HG03575 (cell line): ENCODE results near the gene GFRA1.

Source experiments
- ATAC-seq: cut with Tn5 transposase; IDR thresholded peaks from one replicate; pipeline ENCODE4 v1.9.1; 2021; ENCODE audit not compliant: unreplicated experiment, insufficient number of reproducible peaks, low FRiP score; ENCODE audit errors: extremely low read depth

Gene GFRA1, protein sequence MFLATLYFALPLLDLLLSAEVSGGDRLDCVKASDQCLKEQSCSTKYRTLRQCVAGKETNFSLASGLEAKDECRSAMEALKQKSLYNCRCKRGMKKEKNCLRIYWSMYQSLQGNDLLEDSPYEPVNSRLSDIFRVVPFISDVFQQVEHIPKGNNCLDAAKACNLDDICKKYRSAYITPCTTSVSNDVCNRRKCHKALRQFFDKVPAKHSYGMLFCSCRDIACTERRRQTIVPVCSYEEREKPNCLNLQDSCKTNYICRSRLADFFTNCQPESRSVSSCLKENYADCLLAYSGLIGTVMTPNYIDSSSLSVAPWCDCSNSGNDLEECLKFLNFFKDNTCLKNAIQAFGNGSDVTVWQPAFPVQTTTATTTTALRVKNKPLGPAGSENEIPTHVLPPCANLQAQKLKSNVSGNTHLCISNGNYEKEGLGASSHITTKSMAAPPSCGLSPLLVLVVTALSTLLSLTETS

DNA sequence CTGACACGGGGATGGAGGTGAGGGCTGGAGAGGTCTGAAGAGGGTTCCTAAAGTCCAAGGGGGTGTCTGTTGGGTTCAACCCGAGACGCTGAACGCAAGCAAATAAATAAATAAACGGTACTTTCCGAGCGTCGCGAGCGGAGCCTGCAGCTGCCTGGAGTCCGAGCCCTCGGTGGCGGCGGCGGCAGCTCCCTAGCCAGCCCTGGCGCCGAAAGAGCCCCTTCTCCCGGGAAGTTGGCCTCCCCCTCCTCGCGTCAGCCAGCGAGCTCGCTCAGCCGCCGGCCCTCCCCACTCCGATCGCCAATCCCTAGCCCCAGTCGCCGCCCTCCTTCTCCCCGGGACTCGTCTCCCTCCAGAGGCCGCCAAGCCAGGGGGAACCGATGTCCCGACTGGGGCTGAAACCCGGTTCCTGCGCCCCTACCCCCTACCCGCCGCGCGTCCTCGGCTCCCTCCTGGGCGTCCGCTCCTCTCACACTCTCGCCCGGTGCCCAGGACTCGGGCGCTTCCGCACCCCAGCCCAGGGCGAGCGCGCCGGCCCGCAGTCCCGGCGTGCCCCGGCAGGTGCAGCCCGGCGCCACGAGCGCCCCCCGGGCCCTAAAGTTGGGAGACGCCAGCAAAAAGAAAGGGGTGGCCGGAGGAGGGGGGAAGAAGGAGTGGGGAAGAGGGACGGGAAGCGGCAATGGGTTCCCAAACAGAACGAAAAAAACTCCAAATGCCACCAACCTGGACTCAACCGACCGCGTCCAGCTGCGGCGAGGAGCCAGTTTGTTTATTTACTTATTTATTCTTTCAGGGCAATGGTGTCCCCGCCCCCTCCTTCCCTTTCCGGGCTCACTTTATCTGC is at the start of gene GFRA1:
Gene GFRA1, minus strand, starts transcription at position 767 of the 844 bp plus-strand sequence. CDS start 1,177 bp downstream, outside the sequence.
- no peak for ATAC-seq

DNA sequence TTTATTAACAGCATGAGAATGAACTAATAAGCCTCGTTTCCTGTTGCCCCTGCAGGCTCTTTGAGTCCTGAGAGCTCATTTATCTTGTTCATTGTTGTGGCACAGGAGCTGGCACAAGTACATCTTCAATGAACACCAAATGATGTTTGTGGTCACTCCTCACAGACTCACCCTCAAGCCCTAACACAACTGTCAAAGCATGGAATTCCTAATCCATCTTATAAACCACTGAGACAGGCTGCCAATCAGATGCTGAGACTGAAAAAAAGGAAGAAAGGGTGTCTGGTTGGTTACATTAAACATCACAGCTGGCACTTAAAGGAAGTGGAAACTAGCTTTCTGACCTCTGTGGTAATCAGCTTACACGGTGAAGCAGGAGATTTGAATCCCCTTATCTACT is 43.5 kb upstream of the GFRA1 start:
- ATAC-seq = no peak

DNA sequence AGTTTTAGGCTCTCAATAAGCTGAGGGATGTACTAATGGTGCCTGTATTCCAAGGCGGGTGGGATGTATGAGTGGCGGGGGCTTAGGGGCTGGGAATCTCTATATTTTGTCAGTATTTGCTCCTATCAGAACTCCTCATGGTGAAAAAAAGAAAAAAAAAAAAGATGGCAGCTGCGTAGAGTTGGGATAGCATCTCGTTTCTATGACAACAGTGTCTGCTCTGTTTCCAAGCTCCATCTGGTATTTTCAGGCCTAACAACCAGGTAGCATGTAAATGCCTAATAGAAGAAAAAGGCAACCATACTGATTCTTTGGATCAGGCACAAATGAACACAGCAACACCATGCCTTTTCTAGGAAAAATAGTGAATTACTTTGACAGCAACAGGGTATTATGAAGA is 39.5 kb upstream of the GFRA1 start:
- no peak for ATAC-seq

DNA sequence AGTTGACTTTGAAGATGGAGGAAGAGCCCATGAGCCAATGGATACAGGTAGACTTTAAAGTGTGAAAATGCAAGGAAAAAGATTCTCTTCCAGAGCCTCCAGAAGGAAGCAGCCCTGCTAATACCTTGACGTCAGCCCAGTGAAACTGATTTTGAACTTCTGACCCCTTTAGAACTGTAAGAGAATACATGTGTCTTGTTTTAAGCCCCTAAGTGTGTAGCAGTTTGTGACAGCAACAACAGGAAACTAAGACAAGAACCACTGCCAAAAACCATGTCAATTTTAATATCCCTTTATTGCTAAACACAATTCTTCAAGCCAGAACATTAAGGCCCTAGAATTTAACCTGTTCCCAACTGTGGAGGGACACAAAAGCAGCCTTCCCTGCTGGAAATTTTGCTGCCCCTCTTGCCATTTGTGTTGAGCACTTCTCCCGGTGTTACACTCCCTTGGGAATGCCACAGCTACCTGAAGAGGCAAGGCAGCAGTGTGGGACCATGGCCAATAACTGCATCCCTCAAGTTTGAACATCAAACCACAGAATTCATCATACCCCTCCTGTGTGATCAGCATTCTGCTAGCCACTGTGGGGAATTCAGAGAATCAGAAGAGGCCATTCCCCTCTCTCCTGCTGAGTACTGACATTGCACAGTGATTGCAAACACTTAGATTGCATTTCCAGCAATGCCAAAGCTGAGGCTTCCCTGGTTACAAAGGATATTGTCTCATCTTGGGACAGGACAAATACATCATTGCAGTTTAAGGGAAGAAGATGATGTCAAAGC is 38.9 kb upstream of the GFRA1 start:
- ATAC-seq = no peak

DNA sequence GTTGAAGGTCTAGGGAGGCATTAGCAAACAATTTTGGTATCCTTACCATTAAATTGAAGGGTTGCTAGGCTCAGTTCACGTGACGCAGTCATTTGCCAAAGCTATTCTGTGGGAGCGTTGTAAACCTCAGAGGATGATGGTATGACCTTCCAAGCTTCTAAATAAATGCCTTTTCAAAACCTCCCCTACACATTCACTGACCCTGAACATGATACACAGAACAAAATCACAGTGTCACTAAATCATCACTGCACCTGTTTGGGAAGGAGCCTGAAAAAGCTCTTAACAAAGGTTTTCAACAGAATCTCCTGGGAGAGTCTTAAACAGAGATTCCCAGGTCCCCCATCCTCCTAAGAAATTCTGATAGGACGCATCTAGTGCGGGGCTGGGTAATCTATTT is 38.0 kb upstream of the GFRA1 start:
- ATAC-seq = no peak

DNA sequence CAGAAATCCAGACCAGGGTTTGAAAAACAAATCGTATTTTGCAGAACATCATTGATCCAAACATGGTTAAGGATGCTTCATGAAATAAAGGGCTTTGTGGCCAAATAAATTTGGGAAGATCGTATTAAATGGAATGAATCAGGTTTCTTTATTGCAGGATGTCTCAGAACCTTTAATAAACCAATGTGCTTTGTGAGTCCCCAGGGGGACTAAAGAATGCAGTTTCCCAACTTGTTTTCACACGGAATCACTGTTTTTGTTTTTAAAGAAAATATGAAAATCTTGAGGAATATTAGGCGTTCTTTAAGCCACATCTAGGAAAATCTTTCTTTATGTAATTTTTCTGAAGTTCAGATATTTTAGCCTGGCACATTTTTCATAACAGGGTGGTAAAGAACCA is 34.4 kb upstream of the GFRA1 start:
- no peak for ATAC-seq

DNA sequence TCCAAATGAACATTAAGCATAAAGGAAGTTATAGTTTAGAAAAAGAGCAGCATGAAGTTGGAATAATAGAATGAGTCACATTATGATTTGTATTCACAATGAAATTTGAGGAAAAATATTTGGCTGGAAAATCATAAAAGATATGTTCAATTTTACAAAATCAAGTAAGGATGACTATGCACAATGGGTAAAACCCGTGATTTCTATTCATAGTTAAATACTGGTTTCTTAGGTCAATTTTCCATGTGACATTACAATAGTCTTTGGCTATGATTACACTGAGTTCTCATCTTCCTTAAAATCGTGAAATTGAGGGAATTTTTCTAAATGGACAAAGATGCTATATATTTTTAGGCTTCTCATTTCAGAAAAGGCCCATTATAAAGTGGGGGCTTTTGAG is 33.8 kb upstream of the GFRA1 start:
- no peak for ATAC-seq

DNA sequence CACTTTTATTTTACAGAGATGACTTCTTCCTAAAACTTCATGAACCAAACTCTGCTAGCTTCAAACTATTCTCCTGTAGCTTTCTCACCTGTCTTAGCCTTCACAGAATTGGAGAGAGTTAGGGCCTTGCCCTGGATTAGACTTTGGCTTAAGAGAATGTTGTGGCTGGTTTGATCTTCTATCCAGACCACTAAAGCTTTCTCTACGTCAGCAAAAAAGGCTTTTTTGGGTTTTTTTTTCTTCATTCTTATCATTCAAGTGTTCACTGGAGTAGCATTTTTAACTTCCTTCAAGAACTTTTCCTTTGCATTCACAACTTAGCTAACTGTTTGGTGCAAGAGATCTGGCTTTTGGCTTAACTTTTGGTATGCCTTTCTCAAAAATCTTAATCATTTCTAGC is 31.9 kb upstream of the GFRA1 start:
- ATAC-seq = no peak

DNA sequence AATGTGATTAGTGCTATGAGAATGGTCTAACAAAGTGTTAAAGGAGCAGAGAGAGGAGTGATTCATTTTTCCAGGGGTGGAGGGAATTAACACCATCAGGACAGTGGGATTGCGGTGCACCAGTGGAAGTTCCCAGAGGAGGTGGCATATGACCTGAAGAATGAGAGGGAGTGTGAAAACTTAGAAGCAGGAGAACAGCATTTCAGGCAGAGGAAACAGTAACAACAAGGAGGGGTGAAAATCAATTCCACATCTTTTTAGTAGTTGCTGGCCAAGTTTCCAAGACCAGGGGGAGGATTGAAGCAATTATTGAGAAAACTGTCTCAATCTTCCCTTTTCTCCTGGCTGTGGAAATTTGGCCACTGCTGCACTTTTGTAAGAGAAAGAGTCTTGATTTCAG is 27.5 kb upstream of the GFRA1 start:
- ATAC-seq = no peak

DNA sequence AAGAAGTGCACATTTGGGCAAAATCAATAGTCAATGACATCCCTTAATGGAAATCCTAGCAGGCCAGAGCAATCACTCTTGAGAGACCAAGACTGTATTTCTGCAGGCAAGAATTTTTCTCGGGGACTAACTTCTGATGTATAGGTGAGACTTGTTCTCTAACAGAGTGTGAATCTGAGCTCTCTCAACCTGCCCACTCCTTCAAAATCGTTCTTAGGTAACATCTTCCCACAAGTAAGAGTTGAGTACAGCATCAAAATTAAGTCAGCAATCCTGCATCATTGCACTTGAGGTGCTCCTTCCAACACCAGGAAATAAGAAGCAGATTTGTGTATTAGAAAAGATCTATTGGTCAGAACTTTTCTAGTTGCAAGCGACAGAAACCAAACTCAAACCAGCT is 25.6 kb upstream of the GFRA1 start:
- no peak for ATAC-seq

DNA sequence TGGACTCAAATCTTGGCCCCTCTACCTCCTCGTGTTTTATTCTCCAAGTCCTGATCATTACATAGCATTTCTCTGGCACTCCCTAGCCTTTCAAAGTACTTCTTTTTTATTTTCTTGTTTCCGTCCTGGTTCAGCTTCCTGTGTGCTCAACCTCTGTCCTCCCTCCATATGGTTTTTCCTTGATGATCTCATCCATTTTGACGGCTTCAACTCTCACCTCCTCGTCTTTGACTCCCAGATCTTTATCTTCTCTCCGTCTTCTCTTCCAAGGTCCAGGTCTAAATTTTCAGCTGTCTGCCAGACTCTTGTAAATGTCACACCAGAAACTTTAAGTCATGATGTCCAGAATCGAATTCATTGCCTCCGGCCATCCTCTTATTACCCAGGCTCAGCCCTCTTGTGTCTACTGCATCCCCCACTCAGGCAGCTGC is 23.3 kb upstream of the GFRA1 start:
- ATAC-seq = no peak

DNA sequence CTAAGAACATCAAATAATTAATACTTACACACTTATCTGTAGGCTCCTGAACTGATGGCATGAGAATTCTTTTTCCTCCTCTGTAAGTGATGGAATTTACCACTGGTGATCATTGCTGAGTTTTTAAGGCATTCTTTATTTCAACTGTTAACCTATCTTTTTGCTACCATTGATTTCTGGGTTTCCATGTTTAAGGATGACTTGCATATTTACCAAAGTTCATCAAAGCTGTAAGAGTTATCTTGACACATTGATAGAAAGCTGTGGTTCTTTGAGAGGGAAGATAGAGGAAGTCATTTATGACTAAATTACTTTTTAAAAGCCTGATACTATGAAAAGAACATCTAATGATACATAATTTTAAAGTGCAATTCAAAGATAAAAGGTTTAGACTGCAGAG is 19.5 kb upstream of the GFRA1 start:
- no peak for ATAC-seq

DNA sequence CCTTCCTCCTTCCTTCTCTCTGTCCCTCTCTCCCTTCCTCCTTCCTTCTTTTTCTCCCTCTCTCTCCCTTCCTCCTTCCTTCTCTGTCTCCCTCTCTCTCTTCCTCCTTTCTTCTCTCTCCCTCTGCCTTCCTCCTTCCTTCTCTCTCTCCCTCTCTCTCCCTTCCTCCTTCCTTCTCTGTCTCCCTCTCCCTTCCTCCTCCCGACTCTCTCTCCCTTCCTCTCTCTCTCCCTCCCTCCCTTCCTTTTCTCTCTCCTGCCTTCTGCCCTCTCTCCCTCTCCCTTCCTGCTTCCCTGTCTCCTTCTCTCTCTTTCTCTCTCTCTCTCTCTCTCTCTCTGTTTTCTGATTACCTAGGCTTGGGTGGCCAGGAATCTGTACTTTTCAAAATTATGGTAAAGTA is 16.6 kb upstream of the GFRA1 start:
- ATAC-seq = no peak

DNA sequence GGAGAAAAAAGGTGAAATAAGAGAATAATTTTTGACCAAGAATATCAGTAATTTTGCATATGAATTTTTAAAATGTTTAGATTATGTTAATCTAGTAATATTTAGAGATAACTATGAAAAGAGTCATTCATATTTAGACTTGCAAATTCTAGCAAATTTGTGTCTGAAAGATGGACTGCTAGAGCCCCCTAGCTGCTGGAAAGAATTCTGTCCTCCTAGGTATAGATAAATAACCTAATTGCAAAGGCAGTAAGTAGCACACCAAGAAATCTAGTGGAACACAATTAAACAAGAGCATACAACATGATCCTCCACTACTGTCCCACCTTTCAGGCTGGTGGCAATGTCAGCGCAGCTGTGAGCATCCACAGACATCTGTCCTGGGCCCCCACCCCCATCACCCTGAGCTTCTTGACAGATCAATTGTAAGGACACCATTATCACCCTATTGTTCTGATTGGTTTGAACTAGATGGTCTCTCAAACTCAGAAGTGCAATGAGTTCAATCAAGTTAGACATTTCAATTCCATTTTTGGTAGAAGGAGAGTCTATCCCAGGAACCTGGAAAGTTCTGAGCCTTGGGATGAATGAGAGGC is 15.0 kb upstream of the GFRA1 start:
- no peak for ATAC-seq

DNA sequence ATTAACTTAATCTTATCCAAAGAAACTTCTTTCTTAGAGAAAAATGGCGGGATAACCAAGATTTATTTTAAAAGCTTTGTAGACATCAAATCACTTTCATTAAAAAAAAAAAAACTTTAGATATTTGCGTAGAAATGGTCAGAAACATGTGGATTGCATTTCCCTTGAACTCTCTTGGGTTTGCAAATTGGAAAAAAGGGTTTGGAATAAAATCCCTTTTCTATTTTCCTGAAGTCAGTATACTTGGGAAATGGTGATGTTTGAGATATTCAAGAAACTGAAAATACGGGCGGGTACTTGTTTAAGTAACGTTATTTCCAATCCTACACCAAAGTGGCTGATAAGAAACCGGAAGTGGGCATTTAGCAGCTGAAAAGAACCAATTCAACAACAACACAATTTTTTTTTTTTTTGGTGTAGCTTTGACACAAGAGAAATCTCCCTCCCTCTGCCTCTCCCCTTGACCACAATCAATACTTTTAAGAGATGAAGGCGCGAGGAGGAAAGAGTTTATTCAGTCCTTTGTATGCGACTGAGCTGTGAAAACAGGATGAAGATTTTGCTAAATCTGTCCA is 13.7 kb upstream of the GFRA1 start:
- no peak for ATAC-seq

DNA sequence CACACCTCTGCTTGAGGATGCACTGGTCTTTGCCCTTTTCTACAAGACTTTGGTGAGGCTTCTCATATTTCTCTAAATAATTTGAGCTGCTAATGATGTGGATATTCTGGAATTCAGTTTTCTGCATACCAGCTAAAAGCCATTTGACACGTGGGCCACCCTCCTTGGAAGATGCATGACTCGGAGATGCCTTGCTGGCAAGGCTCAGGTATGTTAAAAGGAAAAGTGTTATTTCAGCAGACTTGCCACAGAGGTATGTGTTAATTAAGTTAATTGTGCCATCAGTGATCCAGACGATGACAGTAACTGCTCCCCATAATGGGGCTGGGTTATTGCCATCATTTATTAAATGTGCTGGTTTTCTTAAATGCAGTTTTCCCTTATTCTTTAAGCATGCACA is 8.8 kb upstream of the GFRA1 start:
- ATAC-seq = no peak

DNA sequence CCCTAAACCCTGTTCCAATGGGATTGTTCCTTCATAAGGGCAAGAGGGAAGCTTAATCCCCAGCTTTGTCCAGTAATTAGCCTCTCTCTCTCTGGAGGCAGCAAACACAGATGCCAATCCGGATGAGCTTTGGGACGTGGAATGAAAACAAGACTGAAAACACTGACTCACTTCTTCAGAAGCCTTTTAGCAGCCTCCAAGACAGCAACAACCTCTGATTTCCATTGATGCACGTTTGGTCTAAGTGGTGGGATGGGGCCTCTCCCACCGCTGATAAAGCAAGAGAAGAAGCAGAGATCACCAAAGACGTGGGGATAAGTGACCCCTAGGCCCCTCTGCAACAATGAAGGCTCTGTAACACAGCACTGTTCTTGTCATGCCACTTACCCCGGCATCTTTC is 5.8 kb upstream of the GFRA1 start:
- no peak for ATAC-seq

DNA sequence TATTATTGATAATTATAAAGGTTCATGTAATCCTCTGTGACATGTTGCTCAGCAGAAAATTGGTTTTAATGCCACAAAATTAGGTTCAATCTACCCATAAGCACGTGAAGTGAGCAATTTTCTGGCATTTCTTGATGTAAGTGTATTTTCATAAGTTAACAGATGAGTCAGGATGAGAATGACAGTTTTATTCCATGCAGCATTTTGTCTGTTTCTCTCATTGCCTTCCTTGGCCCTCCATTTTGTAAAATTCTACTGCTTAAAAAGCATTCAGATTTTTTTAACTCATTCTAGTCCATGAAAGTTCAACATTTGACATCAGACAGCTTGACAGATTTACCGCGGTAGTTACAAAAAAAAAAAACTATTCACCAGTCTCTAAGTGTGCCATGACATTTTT is 4.0 kb upstream of the GFRA1 start:
- ATAC-seq = no peak
